Glutamatergic neuron (in vitro differentiated cells): ENCODE data around the gene ESYT3. TPM values are rescaled to one million over a fixed set of nuclear protein-coding genes. Genes with fewer than 3 reads are reported as not detected.

Source experiments
- DNase-seq: peaks from one replicate; pipeline ENCODE4 v3.0.0; 2022
- H3K27ac Mint-ChIP-seq: one replicate; pipeline ENCODE4 v1.8.0; 2020; ENCODE audit warnings: mild to moderate bottlenecking, mixed read lengths, inconsistent platforms; ENCODE audit not compliant: unreplicated experiment
- H3K27me3 Mint-ChIP-seq: one replicate; pipeline ENCODE4 v1.8.0; 2020; ENCODE audit warnings: mild to moderate bottlenecking, moderate library complexity, mixed read lengths, inconsistent platforms; ENCODE audit not compliant: unreplicated experiment
- H3K36me3 Mint-ChIP-seq: one replicate; pipeline ENCODE4 v1.8.0; 2020; ENCODE audit warnings: mild to moderate bottlenecking, mixed read lengths, inconsistent platforms; ENCODE audit not compliant: unreplicated experiment
- H3K4me1 Mint-ChIP-seq: one replicate; pipeline ENCODE4 v1.8.0; 2020; ENCODE audit warnings: mild to moderate bottlenecking, low read depth, mixed read lengths, inconsistent platforms; ENCODE audit not compliant: unreplicated experiment
- H3K4me3 Mint-ChIP-seq: one replicate; pipeline ENCODE4 v1.8.0; 2020; ENCODE audit warnings: mild to moderate bottlenecking, mixed read lengths, inconsistent platforms; ENCODE audit not compliant: unreplicated experiment
- H3K9me3 Mint-ChIP-seq: one replicate; pipeline ENCODE4 v1.8.0; 2020; ENCODE audit warnings: mild to moderate bottlenecking, moderate library complexity, mixed read lengths, inconsistent platforms; ENCODE audit not compliant: unreplicated experiment
- total RNA-seq: library from RNA; stranded (reverse); fragmentation: NEBNext Ultra II Directional; extraction: Animal tissue kit (Norgen Biotek cat#: 25700); gene quantifications from one replicate; pipeline ENCODE4 v1.2.1, GENCODE V29; 2021; ENCODE audit not compliant: unreplicated experiment
- TF ChIP-seq, protein P1 (sequence below): fragments of 200-600 bp; sonication (generic); IDR thresholded peaks from one replicate; pipeline ENCODE4 v1.5.0; 2021; ENCODE audit not compliant: partially characterized antibody, unreplicated experiment

The ESYT3 gene
- total RNA-seq, 1 donor from 2014 or later = not detected

DNA sequence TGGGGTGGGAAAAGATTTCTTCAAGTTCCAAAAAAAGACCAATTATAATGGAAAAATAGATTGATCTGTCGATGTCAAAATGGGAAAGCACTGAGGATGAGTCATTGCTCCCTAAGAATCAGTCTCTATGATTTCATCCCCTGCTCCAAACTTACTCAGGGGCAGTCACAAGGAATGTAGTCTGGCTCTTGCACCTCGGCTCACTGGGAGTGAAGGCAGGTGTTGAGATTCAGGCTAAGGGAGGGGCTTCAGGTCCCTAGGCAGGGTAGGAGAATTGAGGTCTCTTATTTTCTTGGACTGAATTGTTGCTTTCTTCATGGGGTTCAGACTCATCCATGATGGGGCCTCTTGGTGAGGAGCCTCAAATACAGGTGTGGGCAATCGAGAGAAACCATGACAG is 14.2 kb downstream of the ESYT3 start:
- H3K27ac Mint-ChIP-seq = no peak overlapping the region
- no peak for DNase-seq
- TF ChIP-seq, protein P1, sequence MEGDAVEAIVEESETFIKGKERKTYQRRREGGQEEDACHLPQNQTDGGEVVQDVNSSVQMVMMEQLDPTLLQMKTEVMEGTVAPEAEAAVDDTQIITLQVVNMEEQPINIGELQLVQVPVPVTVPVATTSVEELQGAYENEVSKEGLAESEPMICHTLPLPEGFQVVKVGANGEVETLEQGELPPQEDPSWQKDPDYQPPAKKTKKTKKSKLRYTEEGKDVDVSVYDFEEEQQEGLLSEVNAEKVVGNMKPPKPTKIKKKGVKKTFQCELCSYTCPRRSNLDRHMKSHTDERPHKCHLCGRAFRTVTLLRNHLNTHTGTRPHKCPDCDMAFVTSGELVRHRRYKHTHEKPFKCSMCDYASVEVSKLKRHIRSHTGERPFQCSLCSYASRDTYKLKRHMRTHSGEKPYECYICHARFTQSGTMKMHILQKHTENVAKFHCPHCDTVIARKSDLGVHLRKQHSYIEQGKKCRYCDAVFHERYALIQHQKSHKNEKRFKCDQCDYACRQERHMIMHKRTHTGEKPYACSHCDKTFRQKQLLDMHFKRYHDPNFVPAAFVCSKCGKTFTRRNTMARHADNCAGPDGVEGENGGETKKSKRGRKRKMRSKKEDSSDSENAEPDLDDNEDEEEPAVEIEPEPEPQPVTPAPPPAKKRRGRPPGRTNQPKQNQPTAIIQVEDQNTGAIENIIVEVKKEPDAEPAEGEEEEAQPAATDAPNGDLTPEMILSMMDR = no peak
- no peaks in the 10 kb centered on the region for H3K36me3 Mint-ChIP-seq
- H3K9me3 Mint-ChIP-seq = peaks cover 1% of the 10 kb centered on the region
- peaks cover 3% of the 10 kb centered on the region for H3K4me1 Mint-ChIP-seq
- no peak overlapping the region for H3K4me3 Mint-ChIP-seq
- H3K27me3 Mint-ChIP-seq = peaks cover 2% of the 10 kb centered on the region

DNA sequence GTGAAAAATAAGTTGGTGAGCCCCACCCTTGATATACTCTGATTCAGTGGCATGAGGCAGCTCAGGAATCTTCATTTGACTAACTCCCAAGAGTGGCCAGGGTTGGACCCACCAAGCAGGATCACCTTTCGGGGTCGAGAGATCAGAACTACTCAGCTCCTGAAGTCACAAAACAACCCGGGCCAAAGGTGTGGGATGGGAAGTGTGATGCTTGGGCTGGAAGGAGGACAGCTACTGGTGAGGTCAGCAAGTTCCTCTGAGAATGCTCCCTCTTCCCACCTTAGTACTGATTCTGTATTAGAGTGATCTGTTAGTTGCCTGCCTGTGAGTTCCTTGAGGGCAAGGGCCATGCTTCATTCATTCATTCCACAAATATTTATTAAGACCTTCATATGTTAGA is 15.1 kb downstream of the ESYT3 start:
- H3K4me1 Mint-ChIP-seq = peaks cover 3% of the 10 kb centered on the region
- H3K4me3 Mint-ChIP-seq = no peak overlapping the region
- peaks cover 1% of the 10 kb centered on the region for H3K9me3 Mint-ChIP-seq
- DNase-seq = no peak
- no peak overlapping the region for H3K27ac Mint-ChIP-seq
- no peaks in the 10 kb centered on the region for H3K36me3 Mint-ChIP-seq
- peaks cover 5% of the 10 kb centered on the region for H3K27me3 Mint-ChIP-seq
- TF ChIP-seq, protein P1 = no peak

- H3K27me3 Mint-ChIP-seq = peaks cover 5% of the 10 kb centered on the region
- H3K36me3 Mint-ChIP-seq = no peaks in the 10 kb centered on the region
- no peak overlapping the region for H3K4me3 Mint-ChIP-seq
- H3K9me3 Mint-ChIP-seq = peaks cover 1% of the 10 kb centered on the region
- TF ChIP-seq, protein P1 = no peak
- no peak for DNase-seq
- peaks cover 3% of the 10 kb centered on the region for H3K4me1 Mint-ChIP-seq
- no peak overlapping the region for H3K27ac Mint-ChIP-seq
These were observed 15.8 kb downstream of the ESYT3 start for GRCh38 chr3:138450181-138450580.

GRCh38 chr3:138450704-138451424 is 16.4 kb downstream of the ESYT3 start:
- H3K27me3 Mint-ChIP-seq = peaks cover 5% of the 10 kb centered on the region
- no peak for DNase-seq
- H3K36me3 Mint-ChIP-seq = no peaks in the 10 kb centered on the region

GRCh38 chr3:138451595-138452162 is 17.3 kb downstream of the ESYT3 start:
- Mint-ChIP-seq H3K4me3 (no peak overlapping the region), H3K9me3 (peaks cover 3% of the 10 kb centered on the region), H3K36me3 (no peaks in the 10 kb centered on the region), H3K27me3 (peaks cover 5% of the 10 kb centered on the region), H3K27ac (no peak overlapping the region), H3K4me1 (peaks cover 3% of the 10 kb centered on the region)
- DNase-seq = no peak
- TF ChIP-seq, protein P1 = no peak

More at GRCh38 chr3:138450704-138451424, 16.4 kb downstream of the ESYT3 start:
- Mint-ChIP-seq H3K4me3 (no peak overlapping the region), H3K4me1 (peaks cover 3% of the 10 kb centered on the region), H3K27ac (no peak overlapping the region), H3K9me3 (peaks cover 3% of the 10 kb centered on the region)
- TF ChIP-seq, protein P1 = no peak
